D721Med (cell line): Measurements from ENCODE around the gene GPX3.

Source experiments
- DNase-seq: peaks from one replicate; pipeline ENCODE4 v3.0.0; 2011; ENCODE audit warnings: low spot score; ENCODE audit not compliant: insufficient read length
- FAIRE-seq: peaks from 2 replicates; lab custom pipeline; 2011; peaks lifted over from hg19 to GRCh38; lab: Jason Lieb, UNC
- TF ChIP-seq, protein P1 (sequence below): IDR thresholded peaks from 2 replicates; pipeline ENCODE4 v1.5.1; 2012; ENCODE audit warnings: mild to moderate bottlenecking, control low read depth; ENCODE audit not compliant: insufficient read depth; ENCODE audit errors: missing control alignments

The GPX3 gene

DNA sequence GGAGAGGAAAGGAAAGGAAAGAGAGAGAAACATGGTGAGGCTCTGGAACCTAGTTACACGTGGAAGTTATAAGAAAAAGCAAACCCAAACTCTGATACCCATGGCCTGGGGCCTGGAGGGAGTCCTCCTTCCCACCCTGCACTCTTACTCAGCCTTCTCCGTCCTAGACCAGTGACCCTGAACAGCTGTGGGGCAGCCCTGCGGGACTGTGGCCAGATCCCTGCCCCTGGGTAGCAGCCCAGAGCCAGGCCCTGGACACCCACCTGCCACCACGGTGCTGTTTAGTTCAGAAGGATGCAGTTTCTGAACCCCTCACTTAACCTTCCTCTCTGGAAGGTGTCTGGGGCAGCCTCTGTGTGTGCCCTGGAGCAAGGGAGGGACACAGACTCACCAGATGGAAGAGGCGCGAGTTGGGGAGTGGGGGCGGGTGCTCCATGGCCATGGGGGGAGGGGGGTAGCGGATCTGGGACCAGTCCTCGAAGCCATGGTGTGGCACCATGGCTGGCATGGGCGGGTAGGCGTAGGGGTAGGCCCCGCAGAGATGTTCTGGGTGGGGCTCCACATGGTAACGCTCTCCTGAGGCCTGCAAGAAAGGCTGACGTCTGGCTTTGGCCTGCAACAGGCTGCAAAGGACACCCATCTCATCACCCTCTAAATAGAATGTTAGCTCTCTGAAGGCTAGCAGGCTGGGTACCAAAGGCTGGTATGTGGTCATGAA is 13.0 kb downstream of the GPX3 start:
- DNase-seq (no peak), FAIRE-seq (no peak)
- TF ChIP-seq, protein P1, sequence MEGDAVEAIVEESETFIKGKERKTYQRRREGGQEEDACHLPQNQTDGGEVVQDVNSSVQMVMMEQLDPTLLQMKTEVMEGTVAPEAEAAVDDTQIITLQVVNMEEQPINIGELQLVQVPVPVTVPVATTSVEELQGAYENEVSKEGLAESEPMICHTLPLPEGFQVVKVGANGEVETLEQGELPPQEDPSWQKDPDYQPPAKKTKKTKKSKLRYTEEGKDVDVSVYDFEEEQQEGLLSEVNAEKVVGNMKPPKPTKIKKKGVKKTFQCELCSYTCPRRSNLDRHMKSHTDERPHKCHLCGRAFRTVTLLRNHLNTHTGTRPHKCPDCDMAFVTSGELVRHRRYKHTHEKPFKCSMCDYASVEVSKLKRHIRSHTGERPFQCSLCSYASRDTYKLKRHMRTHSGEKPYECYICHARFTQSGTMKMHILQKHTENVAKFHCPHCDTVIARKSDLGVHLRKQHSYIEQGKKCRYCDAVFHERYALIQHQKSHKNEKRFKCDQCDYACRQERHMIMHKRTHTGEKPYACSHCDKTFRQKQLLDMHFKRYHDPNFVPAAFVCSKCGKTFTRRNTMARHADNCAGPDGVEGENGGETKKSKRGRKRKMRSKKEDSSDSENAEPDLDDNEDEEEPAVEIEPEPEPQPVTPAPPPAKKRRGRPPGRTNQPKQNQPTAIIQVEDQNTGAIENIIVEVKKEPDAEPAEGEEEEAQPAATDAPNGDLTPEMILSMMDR: no peak

DNA sequence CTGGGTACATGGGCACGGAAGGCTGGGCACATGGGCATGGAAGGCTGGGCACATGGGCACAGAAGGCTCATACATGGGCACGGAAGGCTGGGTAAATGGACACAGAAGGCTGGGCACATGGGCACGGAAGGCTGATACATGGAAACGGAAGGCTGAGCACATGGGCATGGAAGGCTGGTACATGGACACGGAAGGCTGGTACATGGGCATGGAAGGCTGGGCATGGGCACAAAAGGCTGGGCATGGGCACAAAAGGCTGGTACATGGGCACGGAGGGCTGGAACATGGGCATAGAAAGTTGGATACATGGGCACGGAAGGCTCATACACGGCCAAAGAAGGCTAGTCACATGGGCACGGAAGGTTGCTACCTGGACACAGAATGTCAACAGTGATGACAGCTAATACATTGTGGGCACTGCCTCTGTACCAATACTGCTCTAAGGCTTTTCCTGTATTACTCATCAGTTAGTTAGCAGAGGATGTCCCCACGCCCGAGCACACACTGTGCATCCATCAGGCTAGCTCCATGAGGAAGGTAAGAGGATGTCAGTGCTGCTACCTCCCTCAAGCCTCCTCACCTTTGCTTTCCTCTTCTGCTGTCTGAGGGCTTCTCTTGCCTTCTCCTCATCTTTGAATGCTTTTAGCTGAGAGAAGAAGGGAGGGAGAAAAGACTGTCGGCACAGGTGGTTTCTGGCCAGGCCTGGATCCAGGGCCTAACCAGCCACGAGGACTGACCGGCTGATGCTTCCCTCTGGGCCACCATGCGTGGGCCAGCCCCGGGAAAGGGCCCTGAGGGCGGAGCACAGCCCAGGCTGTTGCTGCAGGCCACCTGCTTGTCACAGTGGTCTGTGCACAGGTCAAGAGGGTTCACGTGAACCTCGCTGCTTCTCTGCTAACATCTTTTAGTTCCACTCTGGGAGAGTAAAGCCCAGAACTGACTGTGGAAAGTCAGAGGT is 14.3 kb downstream of the GPX3 start:
- no peak for DNase-seq
- TF ChIP-seq, protein P1: no peak
- FAIRE-seq: no peak

DNA sequence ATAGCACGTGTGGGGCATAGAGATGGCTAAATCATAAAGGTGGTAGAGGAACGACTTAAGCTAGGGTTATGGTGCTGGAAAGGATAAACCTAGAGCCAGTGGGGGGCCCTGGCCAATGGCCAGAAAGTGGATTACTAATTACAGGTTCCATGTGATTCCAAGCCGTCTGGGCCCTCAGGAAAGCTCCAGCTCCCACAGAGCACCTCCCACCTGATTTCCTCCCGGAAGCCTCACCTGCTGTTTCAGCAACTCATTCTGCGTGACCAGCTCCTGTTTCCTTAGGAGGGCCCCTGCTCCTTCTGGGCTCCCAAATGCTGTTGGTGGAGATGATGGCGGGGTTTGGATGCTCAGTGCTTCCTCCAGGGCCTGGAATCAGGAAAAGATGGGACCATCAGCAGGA is 16.2 kb downstream of the GPX3 start:
- no peak for FAIRE-seq
- no peak for DNase-seq
- TF ChIP-seq, protein P1: no peak

DNA sequence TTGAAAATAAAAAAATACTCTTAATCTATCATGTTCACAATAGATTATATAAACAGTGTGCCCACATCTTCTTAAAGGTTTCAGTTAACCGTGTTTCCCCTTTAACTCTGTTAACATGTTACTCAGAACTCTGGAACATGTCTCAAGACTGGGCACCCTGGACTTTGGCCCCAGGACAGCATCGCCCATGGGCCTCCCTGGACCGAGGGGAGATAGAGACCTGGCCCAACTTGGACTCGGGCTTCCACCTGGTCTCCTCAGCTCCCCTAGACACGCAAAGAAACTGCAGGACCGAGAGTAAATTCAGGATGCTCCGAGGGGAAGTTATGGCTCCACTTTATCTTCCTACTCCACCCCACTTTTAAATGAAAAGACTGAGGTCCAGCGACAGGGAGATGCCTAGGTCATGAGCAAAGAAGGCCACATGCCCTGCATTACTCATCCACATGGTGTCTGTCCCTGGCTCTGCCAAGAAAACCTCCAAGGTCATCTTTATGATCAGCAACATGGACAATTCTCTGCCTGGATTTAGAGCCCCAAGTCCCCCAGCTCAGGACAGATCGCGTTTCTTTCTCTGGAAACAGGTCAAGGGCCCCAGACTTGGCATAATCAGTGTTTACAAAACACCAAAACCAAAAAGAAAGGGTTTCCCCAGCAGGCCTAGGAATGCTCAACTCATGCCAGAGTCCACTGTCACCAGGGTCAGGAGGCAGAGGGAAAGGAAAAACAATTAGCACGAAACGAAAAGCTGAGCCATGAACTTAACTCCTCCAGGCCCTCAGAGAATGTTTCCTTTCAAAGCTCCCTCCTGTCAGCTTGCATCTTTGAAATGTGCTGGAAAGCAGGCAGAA is 17.4 kb downstream of the GPX3 start:
- TF ChIP-seq, protein P1: no peak
- DNase-seq: no peak
- FAIRE-seq: no peak

DNA sequence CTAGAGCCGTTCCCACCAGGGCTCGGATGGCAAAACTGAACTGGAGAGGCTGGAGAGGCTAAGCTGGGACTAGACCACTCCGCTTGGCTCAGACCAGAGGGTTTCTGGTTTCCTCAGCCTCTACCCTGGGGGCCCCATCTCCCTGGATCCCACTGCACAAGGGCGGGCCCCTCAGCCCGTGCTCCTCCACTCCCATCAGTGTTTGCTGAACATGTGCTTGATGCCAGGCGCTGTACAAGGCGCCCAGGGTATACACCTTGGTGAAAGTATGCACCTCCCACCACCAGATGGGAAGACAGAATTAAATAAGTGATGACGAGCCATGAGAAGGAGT is 18.0 kb downstream of the GPX3 start:
- DNase-seq (no peak), FAIRE-seq (no peak)
- TF ChIP-seq, protein P1: no peak

DNA sequence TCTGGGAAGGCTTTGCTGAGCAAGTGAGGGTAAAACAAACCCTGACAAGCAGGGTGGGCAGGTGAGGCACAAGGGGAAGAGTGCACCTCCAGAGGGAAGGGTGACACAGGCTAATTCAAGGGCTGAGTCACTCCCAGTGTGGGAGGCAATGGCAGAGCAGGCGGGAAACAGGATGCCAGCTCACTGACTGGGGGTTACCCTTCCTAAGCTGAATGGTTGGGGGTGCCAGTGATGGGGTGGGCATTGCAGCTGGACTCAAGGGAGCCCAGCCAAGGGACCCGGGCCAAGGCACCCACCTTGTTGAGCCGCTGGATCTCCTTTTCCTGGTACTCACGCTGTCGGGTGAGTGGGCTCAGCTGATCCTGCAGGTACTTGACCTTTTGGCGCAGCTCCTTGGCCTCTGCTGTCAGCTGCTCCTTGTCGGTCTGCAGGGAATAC is 18.4 kb downstream of the GPX3 start:
- TF ChIP-seq, protein P1: no peak
- DNase-seq (no peak), FAIRE-seq (no peak)
